Calu3 (cell line): ENCODE measurements around the gene ZKSCAN1. TPM values are rescaled to one million over a fixed set of nuclear protein-coding genes. Genes with fewer than 3 reads are reported as not detected.

Experiments used
- BruUV-seq: library from RNA; stranded (reverse); fragments of 400-500 nt; replicated peaks from 2 replicates; lab custom pipeline; 2021; lab: Mats Ljungman, UMichigan
- CTCF ChIA-PET: fragments of 300-600 bp; sonication (Branson Sonifier 250); formaldehyde crosslinking; loops from one replicate; lab custom pipeline; 2022; ENCODE audit warnings: antibody characterized with exemption; lab: Charles Lee
- DNase-seq: peaks from one replicate; pipeline ENCODE4 v3.0.0; 2022
- H3K27ac Mint-ChIP-seq: one replicate; pipeline ENCODE4 v1.8.0; 2022; ENCODE audit warnings: mixed read lengths; ENCODE audit not compliant: unreplicated experiment
- H3K27me3 Mint-ChIP-seq: one replicate; pipeline ENCODE4 v1.8.0; 2022; ENCODE audit warnings: mixed read lengths; ENCODE audit not compliant: unreplicated experiment
- H3K36me3 Mint-ChIP-seq: one replicate; pipeline ENCODE4 v1.8.0; 2022; ENCODE audit warnings: mild to moderate bottlenecking, moderate library complexity, mixed read lengths; ENCODE audit not compliant: insufficient read depth, unreplicated experiment
- H3K4me1 Mint-ChIP-seq: one replicate; pipeline ENCODE4 v1.8.0; 2022; ENCODE audit warnings: mild to moderate bottlenecking, low read depth, mixed read lengths; ENCODE audit not compliant: unreplicated experiment
- H3K4me3 Mint-ChIP-seq: one replicate; pipeline ENCODE4 v1.8.0; 2022; ENCODE audit warnings: mild to moderate bottlenecking, low read depth, moderate library complexity, mixed read lengths; ENCODE audit not compliant: unreplicated experiment
- H3K9me3 Mint-ChIP-seq: one replicate; pipeline ENCODE4 v1.8.0; 2022; ENCODE audit warnings: low read depth, mixed read lengths; ENCODE audit not compliant: unreplicated experiment
- intact Hi-C: fragments of 100-400 bp; cut with micrococcal nuclease; formaldehyde crosslinking; loops from one replicate; pipeline ENCODE4 v1.10.0; 2022; ENCODE audit not compliant: unreplicated experiment
- total RNA-seq: library from RNA; stranded (reverse); gene quantifications from 2 replicates; pipeline ENCODE4 v1.2.3, GENCODE V29; 2022
- TF ChIP-seq, protein P1 (sequence below): fragments of 200-600 bp; IDR thresholded peaks from one replicate; pipeline ENCODE4 v1.8.0; 2022; ENCODE audit warnings: antibody characterized with exemption; ENCODE audit not compliant: unreplicated experiment

ZKSCAN1 gene
- total RNA-seq, 1 experiment from 2014 or later = 56.6 TPM

DNA sequence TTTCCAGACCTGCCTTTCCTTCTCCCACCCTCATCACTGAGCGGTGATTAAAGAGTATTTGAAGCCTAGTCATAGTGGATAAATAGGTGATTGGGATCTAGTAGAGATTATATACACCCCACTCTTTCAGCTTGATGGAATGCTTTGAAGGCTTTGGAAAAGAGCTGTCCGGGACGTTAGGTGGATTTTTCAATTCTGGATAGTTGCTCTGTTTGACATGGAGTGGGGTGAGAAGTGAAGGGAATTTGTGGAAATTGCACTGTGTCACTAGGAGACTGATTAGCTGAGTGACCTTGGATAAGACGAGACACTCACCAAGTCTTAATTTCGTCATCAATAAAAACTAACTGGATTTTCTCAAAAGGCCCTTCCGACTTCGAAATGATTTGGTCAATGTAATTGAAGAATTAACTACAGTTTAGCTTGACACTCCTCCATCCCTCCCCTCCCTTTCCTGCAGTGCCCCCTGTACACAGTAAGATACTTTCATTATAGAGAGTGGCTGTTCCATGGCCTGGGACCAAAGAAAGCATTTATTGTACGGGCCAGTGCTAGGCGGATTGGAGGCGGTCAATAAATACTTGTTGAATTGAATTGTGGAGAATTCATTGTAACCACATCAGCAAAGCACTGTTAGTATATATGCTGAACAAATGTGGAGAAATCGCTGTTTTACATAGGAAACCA lies 962 bp downstream of the ZKSCAN1 start:
- Mint-ChIP-seq H3K27ac (peak overlapping the region; percentile 76), H3K27me3 (no peaks in the 10 kb centered on the region), H3K4me1 (peaks cover 9% of the 10 kb centered on the region), H3K36me3 (peaks cover 33% of the 10 kb centered on the region), H3K4me3 (peak overlapping the region; percentile 82), H3K9me3 (no peaks in the 10 kb centered on the region)
- TF ChIP-seq, protein P1, sequence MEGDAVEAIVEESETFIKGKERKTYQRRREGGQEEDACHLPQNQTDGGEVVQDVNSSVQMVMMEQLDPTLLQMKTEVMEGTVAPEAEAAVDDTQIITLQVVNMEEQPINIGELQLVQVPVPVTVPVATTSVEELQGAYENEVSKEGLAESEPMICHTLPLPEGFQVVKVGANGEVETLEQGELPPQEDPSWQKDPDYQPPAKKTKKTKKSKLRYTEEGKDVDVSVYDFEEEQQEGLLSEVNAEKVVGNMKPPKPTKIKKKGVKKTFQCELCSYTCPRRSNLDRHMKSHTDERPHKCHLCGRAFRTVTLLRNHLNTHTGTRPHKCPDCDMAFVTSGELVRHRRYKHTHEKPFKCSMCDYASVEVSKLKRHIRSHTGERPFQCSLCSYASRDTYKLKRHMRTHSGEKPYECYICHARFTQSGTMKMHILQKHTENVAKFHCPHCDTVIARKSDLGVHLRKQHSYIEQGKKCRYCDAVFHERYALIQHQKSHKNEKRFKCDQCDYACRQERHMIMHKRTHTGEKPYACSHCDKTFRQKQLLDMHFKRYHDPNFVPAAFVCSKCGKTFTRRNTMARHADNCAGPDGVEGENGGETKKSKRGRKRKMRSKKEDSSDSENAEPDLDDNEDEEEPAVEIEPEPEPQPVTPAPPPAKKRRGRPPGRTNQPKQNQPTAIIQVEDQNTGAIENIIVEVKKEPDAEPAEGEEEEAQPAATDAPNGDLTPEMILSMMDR = no peak
- intact Hi-C loops = no loop called here
- DNase-seq = no peak
- BruUV-seq = TSS peak; percentile 69
- CTCF ChIA-PET = interaction anchor here (0.7 kb wide), 1 partner anchor 548 kb away, joined by 3 read pairs; no protein-coding TSS in a partner anchor

- peaks cover 9% of the 10 kb centered on the region for H3K4me1 Mint-ChIP-seq
- no TSS peak for BruUV-seq
- peaks cover 37% of the 10 kb centered on the region for H3K36me3 Mint-ChIP-seq
- no peaks in the 10 kb centered on the region for H3K27me3 Mint-ChIP-seq
- TF ChIP-seq, protein P1 = no peak
- no peak overlapping the region for H3K4me3 Mint-ChIP-seq
- no peaks in the 10 kb centered on the region for H3K9me3 Mint-ChIP-seq
- DNase-seq = no peak
- H3K27ac Mint-ChIP-seq = no peak overlapping the region
- CTCF ChIA-PET = interaction anchor here (0.7 kb wide), 1 partner anchor 549 kb away, joined by 3 read pairs; no protein-coding TSS in a partner anchor
- intact Hi-C loops = no loop called here
Measured at GRCh38 chr7:100017300-100017699, 1.9 kb downstream of the ZKSCAN1 start.

DNA sequence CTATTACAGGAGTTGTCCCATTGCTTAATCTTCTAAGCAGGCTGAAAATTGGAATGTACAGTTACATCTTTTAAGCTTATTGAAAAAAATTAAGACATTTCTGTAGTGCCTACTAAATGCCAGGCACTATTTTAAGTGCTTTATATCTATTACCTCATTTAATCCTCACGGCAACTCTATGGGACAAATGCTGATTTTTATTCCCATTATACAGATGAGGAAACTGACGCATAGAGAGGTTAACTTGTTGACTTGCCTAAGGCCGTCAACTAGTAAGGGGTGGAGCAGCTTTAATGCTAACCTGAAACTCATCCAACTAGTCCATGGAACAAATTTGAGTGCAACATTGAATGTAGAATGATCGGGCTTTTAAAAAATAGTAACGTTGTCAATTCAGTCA lies 2.5 kb downstream of the ZKSCAN1 start:
- H3K36me3 Mint-ChIP-seq = peaks cover 36% of the 10 kb centered on the region

GRCh38 chr7:100019908-100020307 lies 4.5 kb downstream of the ZKSCAN1 start:
- Mint-ChIP-seq H3K27ac (no peak overlapping the region), H3K4me3 (no peak overlapping the region), H3K36me3 (peaks cover 43% of the 10 kb centered on the region), H3K4me1 (peaks cover 9% of the 10 kb centered on the region), H3K27me3 (no peaks in the 10 kb centered on the region), H3K9me3 (no peaks in the 10 kb centered on the region)
- intact Hi-C loops = no loop called here
- DNase-seq = no peak
- TF ChIP-seq, protein P1 = no peak
- BruUV-seq = no TSS peak
- CTCF ChIA-PET = interaction anchor here (0.6 kb wide), 2 partner anchors 19 to 24 kb away, joined by 3 read pairs; no protein-coding TSS in a partner anchor

More for the DNA sequence above, 2.5 kb downstream of the ZKSCAN1 start:
- intact Hi-C loops = no loop called here
- no peak for DNase-seq
- peaks cover 9% of the 10 kb centered on the region for H3K4me1 Mint-ChIP-seq
- no peaks in the 10 kb centered on the region for H3K27me3 Mint-ChIP-seq
- no peak overlapping the region for H3K4me3 Mint-ChIP-seq
- H3K27ac Mint-ChIP-seq = no peak overlapping the region
- H3K9me3 Mint-ChIP-seq = no peaks in the 10 kb centered on the region
- TF ChIP-seq, protein P1 = no peak
- no TSS peak for BruUV-seq
- CTCF ChIA-PET = no interaction called here
